Sigmoid colon (tissue), 7 donors: ENCODE measurements around the gene SHB. TPM values are rescaled to one million over a fixed set of nuclear protein-coding genes. Genes with fewer than 3 reads are reported as not detected.

Experiments
- DNase-seq: peaks from one replicate; pipeline ENCODE4 v3.0.0-alpha.2; 2019
- H3K27ac ChIP-seq, 4 donors: fragments of 200-600 bp; sonication (generic); one replicate each; pipeline ENCODE4 v1.5.1; 2016 to 2019; ENCODE audit warnings: mild to moderate bottlenecking in 1 of 4
- H3K27me3 ChIP-seq, 3 donors: fragments of 200-600 bp; sonication (generic); one replicate each; pipeline ENCODE4 v1.5.1; 2019; ENCODE audit warnings: mild to moderate bottlenecking in 1 of 3
- H3K36me3 ChIP-seq, 4 donors: fragments of 200-600 bp; sonication (generic); one replicate each; pipeline ENCODE4 v1.5.1; 2016 to 2019
- H3K4me1 ChIP-seq, 4 donors: fragments of 200-600 bp; sonication (generic); one replicate each; pipeline ENCODE4 v1.5.1; 2017 to 2019
- H3K4me3 ChIP-seq, 4 donors: fragments of 200-600 bp; sonication (generic); one replicate each; pipeline ENCODE4 v1.5.1; 2017 to 2019; ENCODE audit warnings: mild to moderate bottlenecking in 2 of 4, moderate library complexity in 1 of 4
- H3K9me3 ChIP-seq, 4 donors: fragments of 200-600 bp in 3 of 4; sonication (generic) in 3 of 4; one replicate each; pipeline versions ENCODE4 v1.5.1 to v1.6.1; 2013 to 2019
- CTCF ChIP-seq, 4 experiments: fragments of 450-650 bp in 3 of 4; fragments of 200-600 bp in 1 of 4; IDR thresholded peaks; one replicate each; pipeline ENCODE4 v1.5.1; 2016 to 2019; ENCODE audit warnings: antibody characterized with exemption in 4 of 4, mild to moderate bottlenecking in 3 of 4, moderate library complexity in 2 of 4
- EP300 ChIP-seq, 4 donors: sonication (generic); formaldehyde crosslinking; IDR thresholded peaks; one replicate each; pipeline ENCODE4 v1.6.1; 2017; ENCODE audit warnings: antibody characterized with exemption in 4 of 4
- POLR2A ChIP-seq, 2 donors: fragments of 450-650 bp; IDR thresholded peaks; one replicate each; pipeline ENCODE4 v1.6.1; 2016; ENCODE audit warnings: antibody characterized with exemption in 2 of 2, mild to moderate bottlenecking in 2 of 2, moderate library complexity in 2 of 2
- POLR2AphosphoS5 ChIP-seq, 4 donors: sonication (generic); formaldehyde crosslinking; IDR thresholded peaks; one replicate each; pipeline ENCODE4 v1.6.1; 2017; ENCODE audit warnings: antibody characterized with exemption in 4 of 4
- WGBS, 2 donors: extraction: QIAGEN DNeasy Blood & Tissue Kit; methylation state at CpG; one replicate each; pipeline ENCODE4 v1.1.7; 2013; 5-methylcytosine and 5-hydroxymethylcytosine counted together
- intact Hi-C: fragments of 100-400 bp; cut with DNase I; formaldehyde crosslinking; loops from one replicate; pipeline ENCODE4 v1.15.1; 2023
- polyA plus RNA-seq, 3 donors: library from polyadenylated mRNA; stranded (reverse); fragments of 200-250 nt; gene quantifications; one replicate each; pipeline ENCODE4 v1.2.3, GENCODE V29; 2013
- total RNA-seq, 4 donors: library from RNA; depleted of rRNA; stranded (reverse); fragments of >200 nt; gene quantifications; one replicate each; pipeline ENCODE4 v1.1.0, GENCODE V29; 2016
- donor health status: healthy with polysubstance abuse.
- donor health status: Bipolar disorder and iron deficiency.
- donor health status: healthy.

Gene SHB
- total and polyA plus RNA-seq, 7 donors = 6.8 to 33.7 (median 10.2) TPM

DNA sequence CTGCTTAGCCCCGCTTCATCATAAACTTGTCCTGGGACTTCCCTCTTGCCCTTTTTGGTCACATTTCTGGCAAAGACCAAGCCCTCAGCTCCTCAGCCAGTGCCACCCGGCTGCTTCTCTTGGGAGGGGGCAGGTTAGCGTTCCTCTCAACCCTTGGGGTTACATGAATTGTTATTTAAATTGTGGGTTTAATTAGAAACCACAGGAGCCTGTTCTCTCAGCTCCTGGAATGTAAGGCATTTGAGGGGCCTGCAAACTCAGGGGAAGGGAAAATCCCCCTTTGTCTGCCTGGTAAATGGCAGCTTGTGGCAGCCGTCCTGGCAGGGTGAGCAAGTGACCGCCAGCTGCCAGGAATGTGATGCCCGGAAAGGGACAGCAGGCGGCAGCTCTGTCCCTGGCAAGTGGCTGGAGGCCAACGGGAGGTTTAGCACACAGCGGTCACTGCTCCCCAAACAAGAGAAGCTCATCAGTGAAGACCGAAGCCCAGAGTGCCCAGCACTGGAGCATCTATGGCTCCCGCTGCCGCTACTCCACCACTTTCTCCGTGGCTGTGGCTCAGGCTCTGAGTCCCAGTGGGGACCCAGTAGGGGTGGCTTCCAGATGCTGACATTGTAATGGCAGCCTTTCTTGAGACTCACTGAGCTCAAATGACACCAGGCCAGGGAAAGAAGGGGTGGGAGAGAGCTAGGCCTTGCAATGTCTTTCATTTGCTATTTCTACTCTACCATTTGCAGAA, 51.7 kb downstream of the SHB start:
- intact Hi-C loops = loop anchor here (5.0 kb wide), 1 partner anchor 40 kb away; no protein-coding TSS in a partner anchor
- no peak for DNase-seq
- no peak overlapping the region for H3K4me3 ChIP-seq
- 87 to 93% methylated on average over 13 of the region's 13 CpGs for WGBS, 2 donors
- peak overlapping the region; percentile 72 to 90 (median 82) for H3K27ac ChIP-seq
- no peaks in the 10 kb centered on the region for H3K9me3 ChIP-seq
- H3K27me3 ChIP-seq = no peaks in the 10 kb centered on the region
- H3K36me3 ChIP-seq = peaks cover 0 to 6% (median 0%) of the 10 kb centered on the region in 4 donors
- peaks cover 0 to 68% (median 58%) of the 10 kb centered on the region in 4 donors for H3K4me1 ChIP-seq
- TF ChIP-seq POLR2A (IDR thresholded peaks at IDR 0.05) (no peak), POLR2AphosphoS5 (IDR thresholded peaks at IDR 0.05) (peak in 1 of 4 donors; percentile 20), CTCF (IDR thresholded peaks at IDR 0.05) (no peak), EP300 (IDR thresholded peaks at IDR 0.05) (no peak)

DNA sequence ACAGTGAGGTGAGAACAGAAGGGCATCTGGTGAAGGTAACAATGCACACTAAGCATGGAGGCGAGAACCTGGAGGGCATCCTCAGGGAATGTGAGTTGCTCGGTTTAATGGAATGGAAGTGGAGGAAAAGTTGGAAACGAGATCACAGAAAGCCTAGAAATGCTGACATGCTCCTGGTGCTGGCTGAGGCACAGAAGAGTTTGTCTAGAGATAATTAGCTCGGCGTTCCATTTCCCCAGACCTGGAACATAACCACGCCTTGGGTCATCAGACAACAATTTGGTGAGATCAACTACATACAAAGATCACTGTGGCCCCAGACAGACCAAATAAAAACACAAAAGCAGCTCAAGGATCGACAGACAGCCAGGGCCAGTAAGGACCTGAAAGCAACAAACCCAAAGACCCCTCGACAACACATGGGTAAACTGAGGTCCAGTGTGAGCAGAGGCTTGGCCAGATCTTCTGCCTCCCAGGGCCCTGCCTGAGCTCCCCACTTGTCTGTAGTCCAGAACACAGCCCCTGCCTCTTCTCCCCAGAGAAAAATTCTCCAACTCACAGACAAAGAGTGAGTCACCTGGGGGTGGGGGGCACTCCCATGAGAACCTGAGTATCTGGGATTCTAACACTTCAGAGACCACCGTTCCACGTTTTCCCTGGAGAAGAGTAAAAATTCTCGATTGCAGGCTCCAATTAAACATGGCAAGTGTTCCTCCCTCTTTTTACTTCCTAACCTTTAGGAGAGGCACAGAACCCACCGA, 52.5 kb downstream of the SHB start:
- DNase-seq = no peak
- Histone ChIP-seq H3K27ac (peak overlapping the region in 3 of 4 donors; percentile 80 to 90 (median 83)), H3K4me1 (peaks cover 0 to 66% (median 58%) of the 10 kb centered on the region in 4 donors), H3K36me3 (peaks cover 0 to 6% (median 0%) of the 10 kb centered on the region in 4 donors), H3K27me3 (no peaks in the 10 kb centered on the region), H3K9me3 (no peaks in the 10 kb centered on the region), H3K4me3 (no peak overlapping the region)
- WGBS, 2 donors = 74 to 78% methylated on average over 12 of the region's 12 CpGs
- TF ChIP-seq POLR2AphosphoS5 (IDR thresholded peaks at IDR 0.05) = no peak
- no peak for TF ChIP-seq POLR2A (IDR thresholded peaks at IDR 0.05)
- TF ChIP-seq CTCF (IDR thresholded peaks at IDR 0.05) = no peak
- TF ChIP-seq EP300 (IDR thresholded peaks at IDR 0.05) = no peak
- intact Hi-C loops = loop anchor here (5.0 kb wide), 1 partner anchor 39 kb away; no protein-coding TSS in a partner anchor

- Histone ChIP-seq H3K27ac (peak overlapping the region in 3 of 4 donors; percentile 56 to 90 (median 83)), H3K36me3 (peaks cover 0 to 6% (median 0%) of the 10 kb centered on the region in 4 donors), H3K4me1 (peaks cover 0 to 68% (median 58%) of the 10 kb centered on the region in 4 donors), H3K4me3 (no peak overlapping the region), H3K9me3 (no peaks in the 10 kb centered on the region), H3K27me3 (no peaks in the 10 kb centered on the region)
- TF ChIP-seq EP300 (IDR thresholded peaks at IDR 0.05) = no peak
- no peak for TF ChIP-seq POLR2AphosphoS5 (IDR thresholded peaks at IDR 0.05)
- no peak for TF ChIP-seq POLR2A (IDR thresholded peaks at IDR 0.05)
- no peak for TF ChIP-seq CTCF (IDR thresholded peaks at IDR 0.05)
- 96 to 97% methylated on average over 7 of the region's 7 CpGs for WGBS, 2 donors
- intact Hi-C loops = loop anchor here (5.0 kb wide), 1 partner anchor 39 kb away; no protein-coding TSS in a partner anchor
- no peak for DNase-seq
Observed at GRCh38 chr9:38015906-38016305, 53.1 kb downstream of the SHB start.

- Histone ChIP-seq H3K9me3 (no peaks in the 10 kb centered on the region), H3K36me3 (peaks cover 0 to 6% (median 0%) of the 10 kb centered on the region in 4 donors), H3K4me1 (peaks cover 0 to 61% (median 53%) of the 10 kb centered on the region in 4 donors), H3K27ac (peak overlapping the region in 3 of 4 donors; percentile 56 to 90 (median 83)), H3K4me3 (no peak overlapping the region), H3K27me3 (no peaks in the 10 kb centered on the region)
- 65 to 70% methylated on average over 4 of the region's 4 CpGs for WGBS, 2 donors
- no peak for DNase-seq
- intact Hi-C loops = loop anchor here (5.0 kb wide), 1 partner anchor 38 kb away; no protein-coding TSS in a partner anchor
- no peak for TF ChIP-seq EP300 (IDR thresholded peaks at IDR 0.05)
- TF ChIP-seq CTCF (IDR thresholded peaks at IDR 0.05) = no peak
- TF ChIP-seq POLR2AphosphoS5 (IDR thresholded peaks at IDR 0.05) = peak in 1 of 4 donors; percentile 60
- TF ChIP-seq POLR2A (IDR thresholded peaks at IDR 0.05) = no peak
Observed at GRCh38 chr9:38015266-38015665, 53.8 kb downstream of the SHB start.
